Neural cell (in vitro differentiated cells): ENCODE measurements around the gene TFF2. TPM values are rescaled to one million over a fixed set of nuclear protein-coding genes. Genes with fewer than 3 reads are reported as not detected.

Experiments used
- H2AFZ ChIP-seq: fragments of 200-600, 300-800 bp; sonication (generic), shearing (Covaris generic); 2 replicates; pipeline ENCODE4 v1.6.0; 2014; ENCODE audit warnings: low read depth, mild to moderate bottlenecking, antibody characterized with exemption, low read length, moderate library complexity
- H3F3A ChIP-seq: fragments of 200-600 bp; shearing (Covaris generic); 2 replicates; pipeline ENCODE4 v1.6.1; 2016; ENCODE audit warnings: mild to moderate bottlenecking, moderate library complexity, mixed read lengths, antibody characterized with exemption, low read length; ENCODE audit not compliant: insufficient read depth, poor library complexity, severe bottlenecking
- H3K27ac ChIP-seq: fragments of 200-600, 300-800 bp; sonication (generic), shearing (Covaris generic); 2 replicates; pipeline ENCODE4 v1.5.1; 2014; ENCODE audit warnings: mild to moderate bottlenecking, low read length, moderate library complexity
- H3K27me3 ChIP-seq: fragments of 300-800, 200-600 bp; sonication (generic), shearing (Covaris generic); 2 replicates; pipeline ENCODE4 v1.6.0; 2014; ENCODE audit warnings: mild to moderate bottlenecking, low read depth, low read length, moderate library complexity; ENCODE audit not compliant: insufficient read depth
- H3K36me3 ChIP-seq: fragments of 300-800, 200-600 bp; sonication (generic), shearing (Covaris generic); 2 replicates; pipeline ENCODE4 v1.5.1; 2014; ENCODE audit warnings: mild to moderate bottlenecking, antibody characterized with exemption, low read length, moderate library complexity; ENCODE audit not compliant: insufficient read depth
- H3K4me2 ChIP-seq: fragments of 300-800, 200-600 bp; sonication (generic), shearing (Covaris generic); 2 replicates; pipeline ENCODE4 v1.6.0; 2014; ENCODE audit warnings: mild to moderate bottlenecking, low read length
- H3K4me3 ChIP-seq: fragments of 300-800, 200-600 bp; sonication (generic), shearing (Covaris generic); 2 replicates; pipeline ENCODE4 v1.5.1; 2014; ENCODE audit warnings: mild to moderate bottlenecking, low read length, moderate library complexity
- H3K79me2 ChIP-seq: fragments of 200-600 bp; shearing (Covaris generic); replicated peaks from 2 replicates; pipeline ENCODE4 v1.6.0; 2014; ENCODE audit warnings: mild to moderate bottlenecking, low read length, moderate library complexity; ENCODE audit not compliant: insufficient read depth
- H3K9ac ChIP-seq: fragments of 300-800, 200-600 bp; sonication (generic), shearing (Covaris generic); 2 replicates; pipeline ENCODE4 v1.6.1; 2016; ENCODE audit warnings: mild to moderate bottlenecking, low read length, mixed read lengths
- H3K9me2 ChIP-seq: fragments of 200-600 bp; shearing (Covaris generic); 2 replicates; pipeline ENCODE4 v1.6.1; 2016; ENCODE audit warnings: mild to moderate bottlenecking, low read length, mixed read lengths; ENCODE audit not compliant: insufficient read depth
- H3K9me3 ChIP-seq: fragments of 200-600, 300-800 bp; sonication (generic), shearing (Covaris generic); 2 replicates; pipeline ENCODE4 v1.6.1; 2016; ENCODE audit warnings: mild to moderate bottlenecking, mixed run types, low read length, moderate library complexity, mixed read lengths
- H4K20me1 ChIP-seq: fragments of 200-600 bp; shearing (Covaris generic); 2 replicates; pipeline ENCODE4 v1.6.1; 2016; ENCODE audit warnings: mild to moderate bottlenecking, mixed run types; ENCODE audit not compliant: insufficient read depth
- EP300 ChIP-seq: fragments of 450-650 bp; conservative IDR thresholded peaks from 2 replicates; pipeline ENCODE4 v1.6.1; 2014; ENCODE audit warnings: antibody characterized with exemption, mild to moderate bottlenecking, moderate library complexity; ENCODE audit not compliant: poor library complexity, severe bottlenecking
- EZH2 ChIP-seq: fragments of 200-600, 300-800 bp; shearing (Covaris generic), sonication (generic); IDR thresholded peaks from 2 replicates; pipeline ENCODE4 v1.6.1; 2014; ENCODE audit warnings: antibody characterized with exemption, low read length, borderline replicate concordance, mild to moderate bottlenecking; ENCODE audit not compliant: insufficient read depth, poor library complexity, severe bottlenecking
- MXI1 ChIP-seq: fragments of 450-650 bp; conservative IDR thresholded peaks from 2 replicates; pipeline ENCODE4 v1.6.1; 2014; ENCODE audit warnings: antibody characterized with exemption, mild to moderate bottlenecking; ENCODE audit not compliant: poor library complexity, severe bottlenecking
- POLR2AphosphoS5 ChIP-seq: IDR thresholded peaks from 2 replicates; pipeline ENCODE4 v1.6.1; 2012
- RAD21 ChIP-seq: fragments of 450-650 bp; conservative IDR thresholded peaks from 2 replicates; pipeline ENCODE4 v1.6.1; 2014; ENCODE audit warnings: antibody characterized with exemption, mild to moderate bottlenecking, moderate library complexity
- SMC3 ChIP-seq: fragments of 450-650 bp; conservative IDR thresholded peaks from 2 replicates; pipeline ENCODE4 v1.6.1; 2014; ENCODE audit warnings: antibody characterized with exemption, mild to moderate bottlenecking, moderate library complexity; ENCODE audit not compliant: poor library complexity
- TAF1 ChIP-seq: IDR thresholded peaks from 2 replicates; pipeline ENCODE4 v1.6.1; 2012; ENCODE audit warnings: low read depth
- polyA plus RNA-seq: library from polyadenylated mRNA; depleted of rRNA; stranded (reverse); fragments of >200 nt; gene quantifications from 2 replicates; pipeline ENCODE4 v1.2.3, GENCODE V29; 2014
- TF ChIP-seq, protein P1 (sequence below): IDR thresholded peaks from 2 replicates; pipeline ENCODE4 v1.6.1; 2012; ENCODE audit warnings: borderline replicate concordance
- TF ChIP-seq, protein P2 (sequence below): fragments of 450-650 bp; IDR thresholded peaks from 2 replicates; pipeline ENCODE4 v1.5.1; 2014; ENCODE audit warnings: antibody characterized with exemption, mild to moderate bottlenecking, moderate library complexity; ENCODE audit not compliant: poor library complexity, severe bottlenecking

Gene TFF2
- polyA plus RNA-seq, 1 donor from 2014 or later, result not detected

DNA sequence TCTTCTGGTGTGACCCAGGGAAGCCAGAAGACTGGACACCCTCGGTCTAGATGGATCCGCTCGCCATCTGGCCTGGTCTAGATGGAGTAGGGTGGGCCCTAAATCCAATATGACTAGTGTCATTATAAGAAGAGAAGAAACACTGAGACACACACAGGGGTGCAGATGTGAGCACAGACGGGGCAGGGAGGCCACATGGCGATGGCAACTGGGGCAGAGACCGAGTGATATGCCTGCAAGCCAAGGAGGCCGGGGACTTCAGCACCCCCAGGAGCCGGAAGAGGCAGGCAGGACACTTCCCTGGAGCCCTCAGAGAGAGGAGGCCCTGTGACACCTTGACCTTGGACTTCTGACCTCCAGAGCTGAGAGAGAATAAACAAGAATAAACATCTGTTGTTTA, 30.0 kb downstream of the TFF2 start:
- Histone ChIP-seq H3K4me3 (no peak overlapping the region), H3K79me2 (no peaks in the 10 kb centered on the region), H2AFZ (no peak overlapping the region), H3K9me2 (no peaks in the 10 kb centered on the region), H3K9ac (no peak overlapping the region), H3K27me3 (no peaks in the 10 kb centered on the region), H3K36me3 (no peaks in the 10 kb centered on the region), H4K20me1 (no peaks in the 10 kb centered on the region), H3F3A (no peaks in the 10 kb centered on the region), H3K27ac (no peak overlapping the region), H3K9me3 (no peaks in the 10 kb centered on the region), H3K4me2 (no peak overlapping the region)
- TF ChIP-seq RAD21 (no peak), POLR2AphosphoS5 (no peak), EZH2 (no peak), SMC3 (no peak), MXI1 (no peak), EP300 (no peak), TAF1 (no peak)
- TF ChIP-seq, protein P1, sequence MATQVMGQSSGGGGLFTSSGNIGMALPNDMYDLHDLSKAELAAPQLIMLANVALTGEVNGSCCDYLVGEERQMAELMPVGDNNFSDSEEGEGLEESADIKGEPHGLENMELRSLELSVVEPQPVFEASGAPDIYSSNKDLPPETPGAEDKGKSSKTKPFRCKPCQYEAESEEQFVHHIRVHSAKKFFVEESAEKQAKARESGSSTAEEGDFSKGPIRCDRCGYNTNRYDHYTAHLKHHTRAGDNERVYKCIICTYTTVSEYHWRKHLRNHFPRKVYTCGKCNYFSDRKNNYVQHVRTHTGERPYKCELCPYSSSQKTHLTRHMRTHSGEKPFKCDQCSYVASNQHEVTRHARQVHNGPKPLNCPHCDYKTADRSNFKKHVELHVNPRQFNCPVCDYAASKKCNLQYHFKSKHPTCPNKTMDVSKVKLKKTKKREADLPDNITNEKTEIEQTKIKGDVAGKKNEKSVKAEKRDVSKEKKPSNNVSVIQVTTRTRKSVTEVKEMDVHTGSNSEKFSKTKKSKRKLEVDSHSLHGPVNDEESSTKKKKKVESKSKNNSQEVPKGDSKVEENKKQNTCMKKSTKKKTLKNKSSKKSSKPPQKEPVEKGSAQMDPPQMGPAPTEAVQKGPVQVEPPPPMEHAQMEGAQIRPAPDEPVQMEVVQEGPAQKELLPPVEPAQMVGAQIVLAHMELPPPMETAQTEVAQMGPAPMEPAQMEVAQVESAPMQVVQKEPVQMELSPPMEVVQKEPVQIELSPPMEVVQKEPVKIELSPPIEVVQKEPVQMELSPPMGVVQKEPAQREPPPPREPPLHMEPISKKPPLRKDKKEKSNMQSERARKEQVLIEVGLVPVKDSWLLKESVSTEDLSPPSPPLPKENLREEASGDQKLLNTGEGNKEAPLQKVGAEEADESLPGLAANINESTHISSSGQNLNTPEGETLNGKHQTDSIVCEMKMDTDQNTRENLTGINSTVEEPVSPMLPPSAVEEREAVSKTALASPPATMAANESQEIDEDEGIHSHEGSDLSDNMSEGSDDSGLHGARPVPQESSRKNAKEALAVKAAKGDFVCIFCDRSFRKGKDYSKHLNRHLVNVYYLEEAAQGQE, result no peak

DNA sequence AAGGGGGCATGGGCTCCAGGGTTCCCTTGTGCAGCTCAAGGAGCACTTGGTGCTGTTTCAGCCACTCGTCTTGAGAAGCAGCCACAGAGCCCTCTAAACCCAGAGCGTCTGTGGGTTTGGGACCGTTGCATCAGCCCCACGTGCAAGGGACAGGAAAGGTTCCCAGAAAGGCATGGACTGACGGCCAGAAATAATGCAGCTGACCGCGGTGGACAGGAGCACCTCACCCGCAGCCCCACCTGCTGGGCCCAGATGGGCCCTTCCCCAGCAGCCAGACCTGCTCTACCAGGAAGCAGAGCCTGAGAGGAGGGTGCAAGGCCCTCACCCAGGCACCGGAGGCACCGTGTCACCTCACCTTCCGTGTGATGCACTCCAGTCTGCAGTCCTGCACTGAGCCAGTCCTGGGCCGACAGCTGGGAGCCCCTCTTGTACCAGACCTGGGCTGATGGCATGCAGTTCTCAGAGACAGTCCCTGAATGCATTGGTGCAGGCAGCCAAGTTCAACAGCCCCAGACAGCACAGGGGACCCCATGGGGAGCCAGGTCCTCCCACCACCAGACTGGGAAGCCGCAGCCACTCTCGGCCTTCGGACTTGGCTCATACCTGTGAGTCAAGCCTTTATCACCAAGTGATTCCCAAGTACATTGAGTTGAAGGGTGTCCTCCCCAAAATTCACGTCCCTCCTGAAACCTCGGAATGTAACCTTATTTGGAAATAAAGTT, 30.8 kb downstream of the TFF2 start:
- no peak overlapping the region for H3K4me3 ChIP-seq
- no peak overlapping the region for H2AFZ ChIP-seq
- H3K9ac ChIP-seq, result no peak overlapping the region
- H3F3A ChIP-seq, result no peaks in the 10 kb centered on the region
- H3K9me2 ChIP-seq, result no peaks in the 10 kb centered on the region
- no peaks in the 10 kb centered on the region for H3K79me2 ChIP-seq
- TF ChIP-seq POLR2AphosphoS5, result no peak
- TF ChIP-seq RAD21, result no peak
- TF ChIP-seq TAF1, result no peak
- TF ChIP-seq, protein P2, sequence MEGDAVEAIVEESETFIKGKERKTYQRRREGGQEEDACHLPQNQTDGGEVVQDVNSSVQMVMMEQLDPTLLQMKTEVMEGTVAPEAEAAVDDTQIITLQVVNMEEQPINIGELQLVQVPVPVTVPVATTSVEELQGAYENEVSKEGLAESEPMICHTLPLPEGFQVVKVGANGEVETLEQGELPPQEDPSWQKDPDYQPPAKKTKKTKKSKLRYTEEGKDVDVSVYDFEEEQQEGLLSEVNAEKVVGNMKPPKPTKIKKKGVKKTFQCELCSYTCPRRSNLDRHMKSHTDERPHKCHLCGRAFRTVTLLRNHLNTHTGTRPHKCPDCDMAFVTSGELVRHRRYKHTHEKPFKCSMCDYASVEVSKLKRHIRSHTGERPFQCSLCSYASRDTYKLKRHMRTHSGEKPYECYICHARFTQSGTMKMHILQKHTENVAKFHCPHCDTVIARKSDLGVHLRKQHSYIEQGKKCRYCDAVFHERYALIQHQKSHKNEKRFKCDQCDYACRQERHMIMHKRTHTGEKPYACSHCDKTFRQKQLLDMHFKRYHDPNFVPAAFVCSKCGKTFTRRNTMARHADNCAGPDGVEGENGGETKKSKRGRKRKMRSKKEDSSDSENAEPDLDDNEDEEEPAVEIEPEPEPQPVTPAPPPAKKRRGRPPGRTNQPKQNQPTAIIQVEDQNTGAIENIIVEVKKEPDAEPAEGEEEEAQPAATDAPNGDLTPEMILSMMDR, result no peak
- TF ChIP-seq EZH2, result no peak
- TF ChIP-seq, protein P1, result no peak
- TF ChIP-seq SMC3, result no peak
- TF ChIP-seq EP300, result no peak
- TF ChIP-seq MXI1, result no peak
- no peak overlapping the region for H3K4me2 ChIP-seq
- H4K20me1 ChIP-seq, result no peaks in the 10 kb centered on the region
- no peaks in the 10 kb centered on the region for H3K36me3 ChIP-seq
- H3K9me3 ChIP-seq, result no peaks in the 10 kb centered on the region
- no peaks in the 10 kb centered on the region for H3K27me3 ChIP-seq
- no peak overlapping the region for H3K27ac ChIP-seq
